ENCODE results near the gene LYL1.

Gene LYL1

DNA sequence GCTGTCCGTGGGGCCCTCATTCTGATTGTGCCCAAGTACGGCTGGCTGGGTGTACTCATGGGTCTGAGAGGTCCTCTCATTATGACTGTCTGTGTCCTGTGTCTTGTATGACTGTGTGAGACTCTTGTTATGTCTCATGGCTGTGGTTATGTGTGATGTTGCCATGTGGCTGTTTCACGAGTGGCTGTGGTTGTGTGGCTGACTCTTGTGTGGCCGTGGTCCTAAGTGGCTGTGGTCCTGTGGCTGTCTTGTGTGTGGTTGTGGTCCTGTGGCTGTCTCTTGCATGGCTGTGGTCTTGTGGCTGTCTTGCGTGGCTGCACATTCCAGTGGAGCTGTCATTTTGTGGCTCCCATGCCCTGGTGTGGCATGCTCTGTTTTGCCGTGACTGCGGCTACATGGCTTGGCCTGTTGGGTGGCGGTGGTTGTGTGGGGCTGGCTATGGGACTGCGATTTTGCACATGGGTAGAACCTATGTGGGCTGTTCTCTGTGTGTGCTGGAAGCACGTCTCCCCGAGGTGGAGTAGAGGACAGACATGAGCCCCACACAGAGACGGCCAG is 2.5 kb downstream of the LYL1 start:
- DNase-seq = peak; percentile 67 to 92 (median 90)
- Histone ChIP-seq H3K4me1 (ENCODE audit: control extremely low read depth in 1 of 4, control insufficient read depth in 4 of 4, insufficient read depth in 4 of 4, low read length in 3 of 4) (peaks cover 3 to 77% (median 61%) of the 10 kb centered on the region in 4 experiments), H3K27me3 (replicated peaks in 2 of 5; ENCODE audit: control insufficient read depth in 4 of 5, insufficient read depth in 5 of 5, low read length in 4 of 5) (no peaks in the 10 kb centered on the region), H3K9me3 (ENCODE audit: control extremely low read depth in 1 of 5, control insufficient read depth in 4 of 5, insufficient read depth in 2 of 5, low read depth in 1 of 5, low read length in 4 of 5) (no peaks in the 10 kb centered on the region), H3K4me3 (ENCODE audit: control insufficient read depth in 1 of 7, extremely low read depth in 1 of 7, insufficient read depth in 4 of 7, low read depth in 2 of 7, low read length in 6 of 7) (peak overlapping the region in 6 of 7 experiments; percentile 92 to 100 (median 96)), H3K36me3 (ENCODE audit: control insufficient read depth in 4 of 4, insufficient read depth in 4 of 4, low read length in 3 of 4) (peaks cover 0 to 30% (median 10%) of the 10 kb centered on the region in 4 experiments), H3K27ac (ENCODE audit: insufficient read depth in 1 of 2, low read depth in 1 of 2, low read length in 2 of 2, poor library complexity in 1 of 2, severe bottlenecking in 2 of 2) (peak overlapping the region; percentile 75 to 95)
- CTCF ChIA-PET = interaction anchor here (0.8 to 2.6 kb wide), 3 partner anchors 39 to 163 kb away, joined by 3 to 8 read pairs (median 3); no protein-coding TSS in a partner anchor
- WGBS (ENCODE audit: insufficient coverage) = 2% methylated on average over 7 of the region's 12 CpGs
- POLR2A ChIA-PET = interaction anchor here (1.0 to 9.5 kb wide), 5 partner anchors 16 to 135 kb away, joined by 3 to 156 read pairs (median 5); partner anchors contain the start of genes IER2, NACC1, STX10 and TRMT1

- under 1% methylated on average over 75 of the region's 77 CpGs for WGBS (ENCODE audit: insufficient coverage)
- peak; percentile 87 to 94 (median 90) for DNase-seq
- ChIA-PET POLR2A (interaction anchor here (0.7 to 9.5 kb wide), 6 partner anchors 17 to 134 kb away, joined by 3 to 156 read pairs (median 4); partner anchors contain the start of genes IER2, NACC1, STX10 and TRMT1), CTCF (interaction anchor here (0.8 to 2.6 kb wide), 2 partner anchors 122 to 163 kb away, joined by 3 to 8 read pairs; no protein-coding TSS in a partner anchor)
- H3K36me3 ChIP-seq (ENCODE audit: control insufficient read depth in 4 of 4, insufficient read depth in 4 of 4, low read length in 3 of 4) = peaks cover 0 to 30% (median 10%) of the 10 kb centered on the region in 4 experiments
- peak overlapping the region; percentile 75 to 95 for H3K27ac ChIP-seq (ENCODE audit: insufficient read depth in 1 of 2, low read depth in 1 of 2, low read length in 2 of 2, poor library complexity in 1 of 2, severe bottlenecking in 2 of 2)
- H3K4me1 ChIP-seq (ENCODE audit: control extremely low read depth in 1 of 4, control insufficient read depth in 4 of 4, insufficient read depth in 4 of 4, low read length in 3 of 4) = peaks cover 3 to 78% (median 61%) of the 10 kb centered on the region in 4 experiments
- H3K27me3 ChIP-seq (replicated peaks in 2 of 5; ENCODE audit: control insufficient read depth in 4 of 5, insufficient read depth in 5 of 5, low read length in 4 of 5) = no peaks in the 10 kb centered on the region
- peak overlapping the region; percentile 27 to 100 (median 94) for H3K4me3 ChIP-seq (ENCODE audit: control insufficient read depth in 1 of 7, extremely low read depth in 1 of 7, insufficient read depth in 4 of 7, low read depth in 2 of 7, low read length in 6 of 7)
- no peaks in the 10 kb centered on the region for H3K9me3 ChIP-seq (ENCODE audit: control extremely low read depth in 1 of 5, control insufficient read depth in 4 of 5, insufficient read depth in 2 of 5, low read depth in 1 of 5, low read length in 4 of 5)
These were observed 3.3 kb downstream of the LYL1 start for GRCh38 chr19:13099073-13099999.

DNA sequence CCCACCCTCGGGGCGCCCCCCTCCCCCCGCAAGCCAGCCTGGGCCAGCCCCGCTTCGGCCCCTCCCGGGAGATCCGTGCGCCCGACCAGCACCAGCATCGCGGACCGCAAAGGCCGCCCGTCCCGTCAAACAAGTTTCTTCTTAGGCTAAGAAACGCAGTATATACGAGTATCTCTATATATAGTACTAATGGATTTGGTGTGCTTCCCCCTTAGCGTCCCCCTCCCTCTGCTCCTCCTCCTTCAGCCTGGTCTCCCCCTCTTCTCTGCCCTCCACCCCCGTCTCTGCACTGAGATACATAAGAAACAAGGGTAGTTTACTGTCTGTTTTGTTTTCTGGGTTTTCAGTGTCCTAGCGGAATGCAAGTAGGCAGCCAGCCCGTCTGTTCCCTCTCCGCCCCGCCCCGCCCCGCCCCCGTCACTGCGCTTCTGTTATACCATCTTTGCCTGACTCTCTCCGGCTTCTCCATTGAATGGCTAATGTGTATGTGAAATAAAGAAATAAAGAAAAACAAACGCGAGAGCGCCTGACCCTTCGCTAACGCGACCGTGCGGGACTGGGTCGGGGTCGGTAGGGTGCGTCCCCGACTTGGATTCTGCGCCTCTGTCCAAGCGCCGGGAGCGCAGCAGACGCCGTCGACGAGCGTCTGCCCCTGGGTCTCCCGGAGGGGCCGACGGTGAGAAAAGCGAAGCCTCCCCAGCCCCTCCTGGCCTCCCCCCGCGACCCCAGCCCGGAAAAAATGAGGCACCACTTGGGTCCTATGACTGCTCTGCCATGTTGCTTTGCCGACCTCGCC is 4.2 kb downstream of the LYL1 start:
- DNase-seq = peak; percentile 86 to 95 (median 92)
- Histone ChIP-seq H3K9me3 (ENCODE audit: control extremely low read depth in 1 of 5, control insufficient read depth in 4 of 5, insufficient read depth in 2 of 5, low read depth in 1 of 5, low read length in 4 of 5) (no peaks in the 10 kb centered on the region), H3K4me1 (ENCODE audit: control extremely low read depth in 1 of 4, control insufficient read depth in 4 of 4, insufficient read depth in 4 of 4, low read length in 3 of 4) (peaks cover 3 to 79% (median 61%) of the 10 kb centered on the region in 4 experiments), H3K27me3 (replicated peaks in 2 of 5; ENCODE audit: control insufficient read depth in 4 of 5, insufficient read depth in 5 of 5, low read length in 4 of 5) (no peaks in the 10 kb centered on the region), H3K36me3 (ENCODE audit: control insufficient read depth in 4 of 4, insufficient read depth in 4 of 4, low read length in 3 of 4) (peaks cover 0 to 30% (median 10%) of the 10 kb centered on the region in 4 experiments), H3K27ac (ENCODE audit: insufficient read depth in 1 of 2, low read depth in 1 of 2, low read length in 2 of 2, poor library complexity in 1 of 2, severe bottlenecking in 2 of 2) (peak overlapping the region; percentile 58 to 95), H3K4me3 (ENCODE audit: control insufficient read depth in 1 of 7, extremely low read depth in 1 of 7, insufficient read depth in 4 of 7, low read depth in 2 of 7, low read length in 6 of 7) (peak overlapping the region in 6 of 7 experiments; percentile 67 to 100 (median 96))
- ChIA-PET CTCF (no interaction called here), POLR2A (interaction anchor here (9.5 kb wide), 1 partner anchor 55 kb away, joined by 156 read pairs; the partner anchor contains the start of genes IER2 and STX10)
- WGBS (ENCODE audit: insufficient coverage) = under 1% methylated on average over 33 of the region's 58 CpGs

GRCh38 chr19:13097463-13098258 is 5.0 kb downstream of the LYL1 start:
- Histone ChIP-seq H3K27ac (ENCODE audit: insufficient read depth in 1 of 2, low read depth in 1 of 2, low read length in 2 of 2, poor library complexity in 1 of 2, severe bottlenecking in 2 of 2) (peak overlapping the region; percentile 61 to 84), H3K4me1 (ENCODE audit: control extremely low read depth in 1 of 4, control insufficient read depth in 4 of 4, insufficient read depth in 4 of 4, low read length in 3 of 4) (peaks cover 3 to 78% (median 57%) of the 10 kb centered on the region in 4 experiments), H3K27me3 (replicated peaks in 2 of 5; ENCODE audit: control insufficient read depth in 4 of 5, insufficient read depth in 5 of 5, low read length in 4 of 5) (no peaks in the 10 kb centered on the region), H3K36me3 (ENCODE audit: control insufficient read depth in 4 of 4, insufficient read depth in 4 of 4, low read length in 3 of 4) (peaks cover 0 to 30% (median 10%) of the 10 kb centered on the region in 4 experiments), H3K9me3 (ENCODE audit: control extremely low read depth in 1 of 5, control insufficient read depth in 4 of 5, insufficient read depth in 2 of 5, low read depth in 1 of 5, low read length in 4 of 5) (no peaks in the 10 kb centered on the region), H3K4me3 (ENCODE audit: control insufficient read depth in 1 of 7, extremely low read depth in 1 of 7, insufficient read depth in 4 of 7, low read depth in 2 of 7, low read length in 6 of 7) (peak overlapping the region; percentile 41 to 100 (median 89))
- under 1% methylated on average over 42 of the region's 69 CpGs for WGBS (ENCODE audit: insufficient coverage)
- peak in 2 of 3 donors; percentile 56 to 74 for DNase-seq
- ChIA-PET POLR2A (interaction anchor here (1.7 to 9.5 kb wide), 3 partner anchors 7 to 55 kb away, joined by 4 to 156 read pairs (median 27); partner anchors contain the start of genes IER2 and STX10), CTCF (interaction anchor here (9.3 kb wide), 1 partner anchor 122 kb away, joined by 154 read pairs; no protein-coding TSS in a partner anchor)

- Histone ChIP-seq H3K4me1 (ENCODE audit: control extremely low read depth in 1 of 4, control insufficient read depth in 4 of 4, insufficient read depth in 4 of 4, low read length in 3 of 4) (peaks cover 3 to 78% (median 62%) of the 10 kb centered on the region in 4 experiments), H3K9me3 (ENCODE audit: control extremely low read depth in 1 of 5, control insufficient read depth in 4 of 5, insufficient read depth in 2 of 5, low read depth in 1 of 5, low read length in 4 of 5) (no peaks in the 10 kb centered on the region), H3K27me3 (replicated peaks in 2 of 5; ENCODE audit: control insufficient read depth in 4 of 5, insufficient read depth in 5 of 5, low read length in 4 of 5) (no peaks in the 10 kb centered on the region), H3K27ac (ENCODE audit: insufficient read depth in 1 of 2, low read depth in 1 of 2, low read length in 2 of 2, poor library complexity in 1 of 2, severe bottlenecking in 2 of 2) (peak overlapping the region; percentile 61 to 84), H3K4me3 (ENCODE audit: control insufficient read depth in 1 of 7, extremely low read depth in 1 of 7, insufficient read depth in 4 of 7, low read depth in 2 of 7, low read length in 6 of 7) (peak overlapping the region; percentile 41 to 100 (median 89)), H3K36me3 (ENCODE audit: control insufficient read depth in 4 of 4, insufficient read depth in 4 of 4, low read length in 3 of 4) (peaks cover 0 to 30% (median 10%) of the 10 kb centered on the region in 4 experiments)
- CTCF ChIA-PET = interaction anchor here (9.3 kb wide), 1 partner anchor 122 kb away, joined by 154 read pairs; no protein-coding TSS in a partner anchor
- peak in 2 of 3 donors; percentile 62 for DNase-seq
- POLR2A ChIA-PET = interaction anchor here (1.3 to 2.9 kb wide), 4 partner anchors 8 to 58 kb away, joined by 4 to 27 read pairs (median 4); partner anchors contain the start of genes IER2 and STX10
- WGBS (ENCODE audit: insufficient coverage) = 0% methylated on average over 8 of the region's 20 CpGs
These were observed 5.6 kb downstream of the LYL1 start for GRCh38 chr19:13097033-13097462.

All from common myeloid progenitor, CD34-positive (primary cell).